NCI-H2081 (cell line): ENCODE measurements around the gene PPP1R3G.
A peak's percentile ranks its signal among the peaks of the same experiment; 100 is the strongest.

Source experiments
- DNase-seq, 2 experiments: peaks; one replicate each; lab custom pipeline; 2025; lab: John Stamatoyannopoulos, UW

PPP1R3G gene

GRCh38 chr6:5094327-5094726, 9.2 kb downstream of the PPP1R3G start:
- no peak for DNase-seq

GRCh38 chr6:5095236-5095635, 10.1 kb downstream of the PPP1R3G start:
- DNase-seq: no peak

GRCh38 chr6:5096482-5096881, 11.3 kb downstream of the PPP1R3G start:
- DNase-seq: no peak

GRCh38 chr6:5098501-5099270, 13.5 kb downstream of the PPP1R3G start:
- DNase-seq: no peak

GRCh38 chr6:5099537-5099936, 14.4 kb downstream of the PPP1R3G start:
- no peak for DNase-seq

GRCh38 chr6:5100806-5101205, 15.7 kb downstream of the PPP1R3G start:
- no peak for DNase-seq

GRCh38 chr6:5102267-5102970, 17.3 kb downstream of the PPP1R3G start:
- DNase-seq: no peak

- no peak for DNase-seq
Observed at GRCh38 chr6:5103250-5103649, 18.1 kb downstream of the PPP1R3G start.

GRCh38 chr6:5104667-5105066, 19.5 kb downstream of the PPP1R3G start:
- no peak for DNase-seq

- no peak for DNase-seq
Observed at GRCh38 chr6:5105146-5105545, 20.0 kb downstream of the PPP1R3G start.

- DNase-seq: no peak
Observed at GRCh38 chr6:5107341-5107740, 22.2 kb downstream of the PPP1R3G start.

- DNase-seq: no peak
Observed at GRCh38 chr6:5108068-5108467, 22.9 kb downstream of the PPP1R3G start.

- peak in 1 of 2 experiments; percentile 76 for DNase-seq
Observed at GRCh38 chr6:5108536-5109150, 23.5 kb downstream of the PPP1R3G start.

- DNase-seq: no peak
Observed at GRCh38 chr6:5109436-5109835, 24.3 kb downstream of the PPP1R3G start.

GRCh38 chr6:5110246-5110645, 25.1 kb downstream of the PPP1R3G start:
- DNase-seq: no peak

GRCh38 chr6:5111626-5112025, 26.5 kb downstream of the PPP1R3G start:
- no peak for DNase-seq

GRCh38 chr6:5112066-5112799, 27.1 kb downstream of the PPP1R3G start:
- DNase-seq: no peak

- no peak for DNase-seq
Observed at GRCh38 chr6:5113096-5113495, 28.0 kb downstream of the PPP1R3G start.

- peak in 1 of 2 experiments; percentile 16 for DNase-seq
Observed at GRCh38 chr6:5115168-5115567, 30.0 kb downstream of the PPP1R3G start.

GRCh38 chr6:5116243-5116991, 31.3 kb downstream of the PPP1R3G start:
- peak; percentile 20 to 86 for DNase-seq

- no peak for DNase-seq
Observed at GRCh38 chr6:5119090-5119951, 34.2 kb downstream of the PPP1R3G start.
